Epithelial cell of alveolus of lung (primary cell): ENCODE measurements around the gene KLHL9. TPM values are rescaled to one million over a fixed set of nuclear protein-coding genes. Genes with fewer than 3 reads are reported as not detected.

ENCODE experiments used
- total RNA-seq: library from RNA; depleted of rRNA; stranded (reverse); fragments of >200 nt; gene quantifications from 2 replicates; pipeline ENCODE4 v1.2.1, GENCODE V29; 2015

Gene KLHL9, protein sequence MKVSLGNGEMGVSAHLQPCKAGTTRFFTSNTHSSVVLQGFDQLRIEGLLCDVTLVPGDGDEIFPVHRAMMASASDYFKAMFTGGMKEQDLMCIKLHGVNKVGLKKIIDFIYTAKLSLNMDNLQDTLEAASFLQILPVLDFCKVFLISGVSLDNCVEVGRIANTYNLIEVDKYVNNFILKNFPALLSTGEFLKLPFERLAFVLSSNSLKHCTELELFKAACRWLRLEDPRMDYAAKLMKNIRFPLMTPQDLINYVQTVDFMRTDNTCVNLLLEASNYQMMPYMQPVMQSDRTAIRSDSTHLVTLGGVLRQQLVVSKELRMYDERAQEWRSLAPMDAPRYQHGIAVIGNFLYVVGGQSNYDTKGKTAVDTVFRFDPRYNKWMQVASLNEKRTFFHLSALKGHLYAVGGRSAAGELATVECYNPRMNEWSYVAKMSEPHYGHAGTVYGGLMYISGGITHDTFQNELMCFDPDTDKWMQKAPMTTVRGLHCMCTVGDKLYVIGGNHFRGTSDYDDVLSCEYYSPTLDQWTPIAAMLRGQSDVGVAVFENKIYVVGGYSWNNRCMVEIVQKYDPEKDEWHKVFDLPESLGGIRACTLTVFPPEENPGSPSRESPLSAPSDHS
- total RNA-seq: 25.2 and 30.0 TPM in 2 replicates

DNA sequence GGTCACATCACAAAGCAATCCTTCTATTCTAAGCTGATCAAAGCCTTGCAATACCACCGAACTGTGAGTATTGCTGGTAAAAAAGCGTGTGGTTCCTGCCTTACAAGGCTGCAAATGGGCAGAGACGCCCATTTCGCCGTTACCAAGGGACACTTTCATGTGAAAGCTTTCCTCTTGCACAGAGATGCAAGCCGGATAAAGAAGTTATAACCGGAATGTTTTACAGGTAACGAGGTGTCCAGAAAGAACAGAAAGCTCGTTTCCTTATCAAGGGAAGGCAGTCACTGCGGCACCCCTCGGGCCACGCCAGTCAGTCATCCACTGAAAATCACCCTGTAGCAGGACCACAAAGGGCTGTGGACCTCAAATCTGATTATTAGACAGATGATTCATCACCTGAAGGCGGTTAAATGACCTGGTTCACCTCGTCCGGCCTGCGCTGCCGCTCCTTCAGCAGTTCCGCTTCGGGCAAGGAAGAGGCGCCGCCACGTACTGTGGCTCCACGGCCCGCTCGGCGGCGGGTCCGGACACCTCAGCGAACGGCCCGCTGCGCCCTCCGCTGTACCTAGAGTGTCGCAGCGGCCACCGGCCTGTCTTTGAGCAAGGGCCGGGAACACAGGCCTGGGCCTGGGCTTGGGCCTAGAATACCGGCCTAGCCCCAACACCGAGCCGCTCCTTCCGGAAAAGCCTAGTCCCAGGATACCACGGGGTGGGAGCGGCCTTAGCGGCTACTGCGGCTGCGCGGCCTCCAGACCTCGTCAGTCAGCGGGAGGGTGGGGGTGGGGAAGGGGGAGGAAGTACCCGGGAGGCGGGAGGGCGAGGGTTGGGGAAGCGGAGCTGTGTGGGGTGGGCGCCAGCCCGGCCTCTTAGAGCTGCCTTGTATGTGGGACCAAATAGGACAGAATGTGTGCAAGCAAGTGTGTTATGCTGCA lies at the start of gene KLHL9:
KLHL9 (minus strand) TSS at position 704 of the 932 bp plus-strand sequence; CDS start at position 159, 545 bp downstream.

DNA sequence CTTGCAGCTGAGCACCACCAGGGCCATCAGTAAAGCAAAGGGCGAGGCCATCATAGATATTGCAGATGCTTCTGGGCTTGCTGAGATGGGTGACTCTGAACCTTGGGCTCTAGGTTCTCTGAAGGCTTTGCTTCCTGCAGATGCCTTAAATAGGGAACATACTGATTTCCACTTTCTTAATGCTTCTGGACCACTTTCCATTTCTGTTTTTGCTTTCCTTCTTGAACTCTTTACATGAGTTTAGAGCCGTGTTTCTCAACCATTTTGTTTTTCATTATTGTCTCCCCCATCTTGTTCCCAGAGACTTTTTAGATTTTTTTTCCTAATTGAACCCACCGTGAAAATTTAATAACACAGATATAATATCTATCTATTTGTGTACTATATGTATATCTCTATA lies 32.8 kb upstream of the KLHL9 start, which contains the start of gene IFNA13:
IFNA13 (minus strand) TSS at position 101 of the 400 bp plus-strand sequence; CDS start at position 54, 47 bp downstream.

DNA sequence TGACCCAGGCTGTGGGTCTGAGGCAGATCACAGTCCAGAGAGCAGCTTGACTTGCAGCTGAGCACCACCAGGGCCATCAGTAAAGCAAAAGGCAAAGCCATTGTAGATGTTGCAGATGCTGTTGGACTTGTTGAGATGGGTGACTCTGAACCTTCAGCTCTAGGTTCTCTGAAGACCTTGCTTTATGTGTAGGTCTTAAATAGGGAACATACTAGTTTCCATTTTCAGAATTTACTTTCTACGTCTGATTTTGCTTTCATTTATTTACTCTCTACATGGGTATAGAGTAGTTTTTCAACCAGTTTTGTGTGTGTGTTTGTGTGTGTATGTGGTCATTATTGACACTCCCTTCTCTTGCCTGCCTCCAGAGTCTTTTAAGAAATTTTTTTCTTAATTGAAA lies 15.6 kb upstream of the KLHL9 start, which contains the start of gene IFNA6:
IFNA6 (minus strand) TSS at position 101 of the 400 bp plus-strand sequence; CDS start at position 101, 0 bp downstream.

DNA sequence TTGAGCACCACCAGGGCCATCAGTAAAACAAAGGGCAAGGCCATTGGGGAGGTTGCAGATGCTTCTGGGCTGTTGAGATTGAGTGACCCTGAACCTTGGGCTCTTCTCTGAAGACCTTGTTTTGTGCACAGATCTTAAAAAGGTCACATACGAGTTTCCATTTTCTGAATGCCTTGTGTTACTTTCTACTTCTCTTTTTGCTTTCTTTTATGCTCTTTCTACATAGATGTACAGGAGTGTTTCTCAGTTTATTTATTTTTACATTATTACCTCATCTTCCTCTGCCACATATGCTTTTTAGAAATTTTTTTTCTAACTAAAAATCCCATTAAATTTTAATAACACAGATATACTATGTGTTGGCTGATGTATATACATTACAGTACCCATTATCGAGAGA lies 30.0 kb downstream of the KLHL9 start, which contains the start of gene IFNA5:
IFNA5 (minus strand) TSS at position 101 of the 400 bp plus-strand sequence; CDS start at position 44, 57 bp downstream.

Other genes starting within 250 kb of the KLHL9 start
- gene IFNW1, start 193.6 kb downstream of the KLHL9 start, total RNA-seq: not detected in 2 replicates
- not detected in 2 replicates for gene IFNA21, start 168.7 kb downstream of the KLHL9 start, total RNA-seq
- not detected in 2 replicates for gene IFNA4, start 147.8 kb downstream of the KLHL9 start, total RNA-seq
- not detected in 2 replicates for gene IFNA7, start 133.2 kb downstream of the KLHL9 start, total RNA-seq
- gene IFNA10, start 128.3 kb downstream of the KLHL9 start, total RNA-seq: not detected in 2 replicates
- not detected in 2 replicates for gene IFNA16, start 118.1 kb downstream of the KLHL9 start, total RNA-seq
- gene IFNA17, start 107.2 kb downstream of the KLHL9 start, total RNA-seq: not detected in 2 replicates
- gene IFNA14, start 95.4 kb downstream of the KLHL9 start, total RNA-seq: not detected in 2 replicates
- gene IFNA5, start 30.1 kb downstream of the KLHL9 start, total RNA-seq: not detected in 2 replicates
- gene IFNA6, start 15.5 kb upstream of the KLHL9 start, total RNA-seq: not detected in 2 replicates
- not detected in 2 replicates for gene IFNA13, start 32.7 kb upstream of the KLHL9 start, total RNA-seq
- not detected in 2 replicates for gene IFNA2, start 50.0 kb upstream of the KLHL9 start, total RNA-seq
- gene IFNA8, start 73.7 kb upstream of the KLHL9 start, total RNA-seq: not detected in 2 replicates
- not detected in 2 replicates for gene IFNA1, start 105.0 kb upstream of the KLHL9 start, total RNA-seq
- 0.24 and 0.52 TPM in 2 replicates for gene IFNE, start 146.9 kb upstream of the KLHL9 start, total RNA-seq